ENCODE data around the gene DSTYK.
A peak's percentile ranks its signal among the peaks of the same experiment; 100 is the strongest.

The DSTYK gene

GRCh38 chr1:205142102-205142469, 69.4 kb downstream of the DSTYK start:
- no peak for TF ChIP-seq JUND (IDR thresholded peaks at IDR 0.05; ENCODE audit: low read depth)
- in situ Hi-C loops (cut with HindIII; ENCODE audit: low pct_unique_long_range_greater_than_20kb, low sequenced_read_pairs): no loop called here
- DNase-seq (ENCODE audit: low read depth in 1 of 2, low spot score in 1 of 2): no peak

GRCh38 chr1:205141236-205142101, 70.0 kb downstream of the DSTYK start:
- DNase-seq (ENCODE audit: low read depth in 1 of 2, low spot score in 1 of 2): peak; percentile 65 to 88
- in situ Hi-C loops (cut with HindIII; ENCODE audit: low pct_unique_long_range_greater_than_20kb, low sequenced_read_pairs): no loop called here
- TF ChIP-seq JUND (IDR thresholded peaks at IDR 0.05; ENCODE audit: low read depth): no peak

GRCh38 chr1:205140113-205140512, 71.4 kb downstream of the DSTYK start:
- in situ Hi-C loops (cut with HindIII; ENCODE audit: low pct_unique_long_range_greater_than_20kb, low sequenced_read_pairs): no loop called here
- no peak for DNase-seq (ENCODE audit: low read depth in 1 of 2, low spot score in 1 of 2)
- TF ChIP-seq JUND (IDR thresholded peaks at IDR 0.05; ENCODE audit: low read depth): no peak

- in situ Hi-C loops (cut with HindIII; ENCODE audit: low pct_unique_long_range_greater_than_20kb, low sequenced_read_pairs): no loop called here
- no peak for DNase-seq (ENCODE audit: low read depth in 1 of 2, low spot score in 1 of 2)
- TF ChIP-seq JUND (IDR thresholded peaks at IDR 0.05; ENCODE audit: low read depth): no peak
These were observed 73.6 kb downstream of the DSTYK start for GRCh38 chr1:205137901-205138300.

GRCh38 chr1:205133287-205133686, 78.2 kb downstream of the DSTYK start:
- in situ Hi-C loops (cut with HindIII; ENCODE audit: low pct_unique_long_range_greater_than_20kb, low sequenced_read_pairs): no loop called here
- TF ChIP-seq JUND (IDR thresholded peaks at IDR 0.05; ENCODE audit: low read depth): no peak
- DNase-seq (ENCODE audit: low read depth in 1 of 2, low spot score in 1 of 2): no peak

- no peak for TF ChIP-seq JUND (IDR thresholded peaks at IDR 0.05; ENCODE audit: low read depth)
- in situ Hi-C loops (cut with HindIII; ENCODE audit: low pct_unique_long_range_greater_than_20kb, low sequenced_read_pairs): no loop called here
- DNase-seq (ENCODE audit: low read depth in 1 of 2, low spot score in 1 of 2): no peak
These were observed 82.0 kb downstream of the DSTYK start for GRCh38 chr1:205129447-205130029.

GRCh38 chr1:205128050-205128449, 83.5 kb downstream of the DSTYK start:
- in situ Hi-C loops (cut with HindIII; ENCODE audit: low pct_unique_long_range_greater_than_20kb, low sequenced_read_pairs): no loop called here
- TF ChIP-seq JUND (IDR thresholded peaks at IDR 0.05; ENCODE audit: low read depth): no peak
- DNase-seq (ENCODE audit: low read depth in 1 of 2, low spot score in 1 of 2): no peak

GRCh38 chr1:205127646-205128045, 83.9 kb downstream of the DSTYK start:
- in situ Hi-C loops (cut with HindIII; ENCODE audit: low pct_unique_long_range_greater_than_20kb, low sequenced_read_pairs): no loop called here
- no peak for DNase-seq (ENCODE audit: low read depth in 1 of 2, low spot score in 1 of 2)
- TF ChIP-seq JUND (IDR thresholded peaks at IDR 0.05; ENCODE audit: low read depth): no peak

- DNase-seq (ENCODE audit: low read depth in 1 of 2, low spot score in 1 of 2): no peak
- in situ Hi-C loops (cut with HindIII; ENCODE audit: low pct_unique_long_range_greater_than_20kb, low sequenced_read_pairs): no loop called here
- no peak for TF ChIP-seq JUND (IDR thresholded peaks at IDR 0.05; ENCODE audit: low read depth)
These were observed 86.8 kb downstream of the DSTYK start for GRCh38 chr1:205124726-205125125.

GRCh38 chr1:205122489-205122882, 89.0 kb downstream of the DSTYK start:
- no peak for DNase-seq (ENCODE audit: low read depth in 1 of 2, low spot score in 1 of 2)
- in situ Hi-C loops (cut with HindIII; ENCODE audit: low pct_unique_long_range_greater_than_20kb, low sequenced_read_pairs): no loop called here
- TF ChIP-seq JUND (IDR thresholded peaks at IDR 0.05; ENCODE audit: low read depth): no peak

GRCh38 chr1:205121660-205122488, 89.6 kb downstream of the DSTYK start, which contains the start of gene RBBP5:
Gene RBBP5, minus strand, starts transcription at chr1:205121978. Its CDS starts 105 bp downstream, at chr1:205121873.
- in situ Hi-C loops (cut with HindIII; ENCODE audit: low pct_unique_long_range_greater_than_20kb, low sequenced_read_pairs): no loop called here

GRCh38 chr1:205118752-205119151, 92.8 kb downstream of the DSTYK start:
- no peak for DNase-seq (ENCODE audit: low read depth in 1 of 2, low spot score in 1 of 2)
- TF ChIP-seq JUND (IDR thresholded peaks at IDR 0.05; ENCODE audit: low read depth): no peak
- in situ Hi-C loops (cut with HindIII; ENCODE audit: low pct_unique_long_range_greater_than_20kb, low sequenced_read_pairs): no loop called here

More at GRCh38 chr1:205121660-205122488, 89.6 kb downstream of the DSTYK start, which contains the start of gene RBBP5:
- TF ChIP-seq JUND (IDR thresholded peaks at IDR 0.05; ENCODE audit: low read depth): peak; percentile 40; the same call in 1 of the 2 replicates
- peak; percentile 80 to 99 for DNase-seq (ENCODE audit: low read depth in 1 of 2, low spot score in 1 of 2)

Measured in T47D (cell line).